ENCODE measurements around the gene LRRC58.

LRRC58 gene

GRCh38 chr3:120280026-120280425, 69.1 kb downstream of the LRRC58 start:
- no peak for TF ChIP-seq CTCF (IDR thresholded peaks at IDR 0.05)
- Histone ChIP-seq H3K9me3 (ENCODE audit: control insufficient read depth, low read length) (no peaks in the 10 kb centered on the region), H2AFZ (no peak overlapping the region), H3K27ac (no peak overlapping the region), H3K4me2 (ENCODE audit: low read length) (no peak overlapping the region), H3K79me2 (no peaks in the 10 kb centered on the region), H3K36me3 (ENCODE audit: control insufficient read depth, insufficient read depth, low read length) (no peaks in the 10 kb centered on the region), H3K4me1 (no peaks in the 10 kb centered on the region), H3K9ac (no peak overlapping the region), H3K27me3 (ENCODE audit: control insufficient read depth, insufficient read depth, low read length) (no peaks in the 10 kb centered on the region), H3K4me3 (ENCODE audit: low read depth, low read length) (no peak overlapping the region)

- H3K4me2 ChIP-seq (ENCODE audit: low read length) = no peak overlapping the region
- H3K27ac ChIP-seq = no peak overlapping the region
- no peaks in the 10 kb centered on the region for H3K4me1 ChIP-seq
- no peak overlapping the region for H3K4me3 ChIP-seq (ENCODE audit: low read depth, low read length)
- no peaks in the 10 kb centered on the region for H3K36me3 ChIP-seq (ENCODE audit: control insufficient read depth, insufficient read depth, low read length)
- no peaks in the 10 kb centered on the region for H3K9me3 ChIP-seq (ENCODE audit: control insufficient read depth, low read length)
- no peak overlapping the region for H2AFZ ChIP-seq
- no peak overlapping the region for H3K9ac ChIP-seq
- no peak for TF ChIP-seq CTCF (IDR thresholded peaks at IDR 0.05)
- no peaks in the 10 kb centered on the region for H3K79me2 ChIP-seq
- no peaks in the 10 kb centered on the region for H3K27me3 ChIP-seq (ENCODE audit: control insufficient read depth, insufficient read depth, low read length)
Observed at GRCh38 chr3:120276767-120277166, 72.4 kb downstream of the LRRC58 start.

- no peaks in the 10 kb centered on the region for H3K4me1 ChIP-seq
- H3K9me3 ChIP-seq (ENCODE audit: control insufficient read depth, low read length) = no peaks in the 10 kb centered on the region
- H3K27me3 ChIP-seq (ENCODE audit: control insufficient read depth, insufficient read depth, low read length) = no peaks in the 10 kb centered on the region
- no peak overlapping the region for H3K27ac ChIP-seq
- no peak overlapping the region for H2AFZ ChIP-seq
- no peak overlapping the region for H3K4me2 ChIP-seq (ENCODE audit: low read length)
- H3K79me2 ChIP-seq = no peaks in the 10 kb centered on the region
- no peak overlapping the region for H3K9ac ChIP-seq
- no peak overlapping the region for H3K4me3 ChIP-seq (ENCODE audit: low read depth, low read length)
- TF ChIP-seq CTCF (IDR thresholded peaks at IDR 0.05) = no peak
- H3K36me3 ChIP-seq (ENCODE audit: control insufficient read depth, insufficient read depth, low read length) = no peaks in the 10 kb centered on the region
Observed at GRCh38 chr3:120275618-120276017, 73.5 kb downstream of the LRRC58 start.

GRCh38 chr3:120274739-120275167, 74.4 kb downstream of the LRRC58 start:
- Histone ChIP-seq H2AFZ (no peak overlapping the region), H3K27me3 (ENCODE audit: control insufficient read depth, insufficient read depth, low read length) (no peaks in the 10 kb centered on the region), H3K9ac (no peak overlapping the region), H3K79me2 (no peaks in the 10 kb centered on the region), H3K27ac (no peak overlapping the region), H3K36me3 (ENCODE audit: control insufficient read depth, insufficient read depth, low read length) (no peaks in the 10 kb centered on the region), H3K9me3 (ENCODE audit: control insufficient read depth, low read length) (no peaks in the 10 kb centered on the region), H3K4me2 (ENCODE audit: low read length) (no peak overlapping the region), H3K4me1 (no peaks in the 10 kb centered on the region), H3K4me3 (ENCODE audit: low read depth, low read length) (no peak overlapping the region)
- TF ChIP-seq CTCF (IDR thresholded peaks at IDR 0.05) = no peak
